HG03097 (cell line): ENCODE measurements around the gene DLGAP5.

ENCODE experiments used
- ATAC-seq: cut with Tn5 transposase; IDR thresholded peaks from one replicate; pipeline ENCODE4 v1.9.1; 2021; ENCODE audit not compliant: unreplicated experiment, low FRiP score

The DLGAP5 gene

GRCh38 chr14:55190906-55191202 is 531 bp downstream of the DLGAP5 start:
- ATAC-seq: no peak

GRCh38 chr14:55188686-55189295 is 2.6 kb downstream of the DLGAP5 start:
- ATAC-seq: no peak

DNA sequence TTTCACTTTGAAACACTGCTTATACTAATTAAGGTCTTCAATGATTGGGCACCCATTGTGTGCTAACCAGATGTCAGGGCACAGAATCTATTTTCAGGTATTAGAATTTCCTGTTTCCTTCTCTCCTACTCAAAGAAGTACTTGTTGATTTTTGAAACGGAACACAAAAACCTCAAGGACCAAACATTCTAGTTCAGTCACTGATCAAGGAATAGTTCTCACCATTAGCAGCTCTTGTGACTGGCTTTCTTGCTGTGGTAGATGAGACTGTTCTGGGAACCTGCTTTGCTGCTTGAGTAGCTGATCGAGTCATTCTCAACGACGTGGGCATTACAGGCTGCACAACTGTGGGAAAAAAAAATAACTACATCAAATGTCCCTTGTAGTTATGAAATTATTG is 11.0 kb downstream of the DLGAP5 start:
- peak; percentile 71 for ATAC-seq

- ATAC-seq: no peak
Measured at GRCh38 chr14:55180006-55180405, 11.4 kb downstream of the DLGAP5 start.

GRCh38 chr14:55170526-55170925 is 20.9 kb downstream of the DLGAP5 start:
- no peak for ATAC-seq

DNA sequence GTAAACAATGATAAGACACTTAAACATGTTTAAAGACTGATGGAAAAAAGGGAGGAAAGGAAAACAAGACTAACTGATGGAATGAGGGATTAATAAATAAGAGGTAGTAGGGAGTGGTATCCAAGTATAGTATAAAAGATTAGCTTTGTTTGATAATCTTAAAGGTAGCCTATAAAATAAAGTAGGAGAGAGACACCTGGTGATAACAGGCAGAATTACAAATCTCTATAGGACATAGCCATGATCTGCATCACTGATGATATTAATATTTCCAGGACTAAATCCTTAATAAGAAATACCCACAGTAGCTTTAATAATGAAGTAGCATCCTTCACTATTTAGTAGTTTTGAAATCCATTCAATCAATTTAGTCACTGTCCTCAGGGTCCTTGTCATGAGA is 30.4 kb downstream of the DLGAP5 start:
- no peak for ATAC-seq

DNA sequence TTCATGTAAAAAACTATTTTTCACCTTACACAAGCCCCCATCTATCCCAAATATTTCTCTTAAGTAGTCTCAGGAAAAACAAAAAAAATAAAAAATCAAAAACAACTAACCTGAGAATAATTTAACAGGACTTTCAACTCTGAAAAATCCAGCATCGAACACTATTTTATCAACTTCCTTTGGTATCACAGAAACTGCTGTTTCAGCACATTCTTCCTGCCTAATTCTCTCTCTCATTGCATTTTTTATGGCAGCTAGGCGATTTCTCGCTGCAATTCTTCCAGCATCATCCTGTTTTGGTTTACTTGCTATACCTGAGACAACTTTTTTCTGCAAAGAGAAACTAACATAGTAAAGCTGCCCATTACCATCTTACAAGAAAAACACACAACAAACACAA is 33.0 kb downstream of the DLGAP5 start:
- ATAC-seq: no peak

- ATAC-seq: no peak
Measured at GRCh38 chr14:55157080-55157479, 34.3 kb downstream of the DLGAP5 start.

GRCh38 chr14:55153951-55154350 is 37.4 kb downstream of the DLGAP5 start:
- ATAC-seq: no peak

DNA sequence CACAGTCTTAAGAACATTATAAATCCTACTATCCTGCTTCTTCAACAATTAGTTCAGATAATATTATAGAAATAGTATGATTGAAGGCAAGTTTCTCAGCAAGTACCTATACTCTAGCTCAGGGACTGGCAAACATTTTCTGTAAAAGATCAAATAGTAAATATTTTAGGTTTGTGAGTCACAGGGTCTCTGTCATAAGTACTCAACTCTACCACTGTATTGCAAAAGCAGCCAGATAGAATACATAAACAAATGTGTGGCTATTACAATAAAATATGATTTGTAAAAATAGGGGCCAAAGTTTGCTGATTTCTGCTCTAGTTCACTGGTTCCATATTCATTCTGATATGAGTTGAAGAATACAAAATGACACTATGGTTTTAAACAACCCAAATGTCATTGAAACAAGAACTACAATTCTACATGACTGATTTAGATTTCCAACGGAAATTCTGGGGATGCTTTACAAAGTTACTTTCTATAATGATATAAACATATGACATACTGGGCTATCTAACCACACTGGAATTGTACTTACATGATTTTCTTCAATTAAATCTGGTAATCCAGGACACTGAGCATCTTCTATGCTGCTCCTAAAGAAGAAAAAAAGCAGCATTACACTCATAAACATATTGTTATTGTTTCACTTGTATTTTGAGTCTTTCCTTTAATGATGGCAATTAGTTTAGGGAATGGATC is 39.2 kb downstream of the DLGAP5 start:
- no peak for ATAC-seq

GRCh38 chr14:55151601-55152000 is 39.8 kb downstream of the DLGAP5 start:
- no peak for ATAC-seq

DNA sequence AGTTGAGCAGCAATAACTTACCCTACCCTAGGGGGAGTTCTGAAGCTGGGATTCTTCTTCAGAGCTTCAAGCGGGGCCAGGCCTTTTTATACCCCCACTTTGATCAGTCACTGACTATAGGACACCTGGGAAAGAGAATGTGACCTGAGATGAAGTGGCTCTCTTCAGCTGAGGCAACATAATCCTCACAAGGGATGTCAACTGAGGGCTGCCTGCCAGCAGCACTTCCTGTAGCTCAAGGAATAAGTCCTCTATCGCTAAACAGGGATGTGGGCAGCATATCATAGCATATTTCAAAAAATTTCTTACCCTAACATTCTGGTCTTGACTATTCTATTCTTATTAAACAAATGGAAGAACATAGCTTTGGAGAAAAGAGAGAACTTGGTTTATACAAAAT is 45.0 kb downstream of the DLGAP5 start:
- no peak for ATAC-seq

DNA sequence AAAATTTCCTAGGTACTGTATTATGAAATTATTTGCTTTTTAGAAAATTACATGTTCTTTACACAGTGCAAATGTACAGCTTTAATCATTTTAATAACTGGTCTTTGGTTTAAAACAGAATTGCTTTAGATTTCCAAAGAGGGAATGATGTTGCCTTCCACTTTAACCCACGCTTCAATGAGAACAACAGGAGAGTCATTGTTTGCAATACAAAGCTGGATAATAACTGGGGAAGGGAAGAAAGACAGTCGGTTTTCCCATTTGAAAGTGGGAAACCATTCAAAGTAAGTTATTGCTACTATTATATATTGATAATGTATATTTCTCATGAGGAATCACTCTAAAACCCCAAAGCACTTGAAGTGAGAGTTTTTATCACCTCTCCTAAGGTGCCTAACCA is 48.9 kb downstream of the DLGAP5 start:
- no peak for ATAC-seq

DNA sequence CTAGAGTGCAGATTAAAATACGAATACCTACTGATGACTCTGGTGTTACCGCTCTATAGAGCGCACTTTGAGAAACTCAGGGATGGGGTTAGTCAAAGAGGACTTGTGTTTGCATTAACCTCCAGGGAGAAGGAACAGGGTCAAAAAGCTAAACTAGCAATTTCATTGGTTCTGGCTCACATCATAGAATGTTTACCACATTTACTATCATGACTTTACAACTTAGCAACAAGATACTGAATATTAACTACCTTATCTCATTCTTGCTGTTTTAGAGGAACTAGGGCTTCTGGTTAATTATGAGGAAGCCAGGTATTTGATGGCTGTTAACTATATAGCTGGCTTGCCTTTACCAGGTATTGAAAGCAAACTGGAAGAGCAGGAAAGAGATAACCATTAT is 49.6 kb downstream of the DLGAP5 start:
- no peak for ATAC-seq

GRCh38 chr14:55139696-55140509 is 51.5 kb downstream of the DLGAP5 start:
- no peak for ATAC-seq

- no peak for ATAC-seq
Measured at GRCh38 chr14:55139141-55139540, 52.2 kb downstream of the DLGAP5 start.

GRCh38 chr14:55138091-55138490 is 53.3 kb downstream of the DLGAP5 start:
- no peak for ATAC-seq

GRCh38 chr14:55136885-55137786 is 54.2 kb downstream of the DLGAP5 start:
- no peak for ATAC-seq

- ATAC-seq: no peak
Measured at GRCh38 chr14:55136241-55136640, 55.1 kb downstream of the DLGAP5 start.

- no peak for ATAC-seq
Measured at GRCh38 chr14:55133416-55133815, 58.0 kb downstream of the DLGAP5 start.
